GM12892 (cell line): Measurements from ENCODE around the gene TSEN34.
A peak's percentile ranks its signal among the peaks of the same experiment; 100 is the strongest.

Source experiments
- DNase-seq: peaks from one replicate; pipeline ENCODE4 v3.0.0; 2011; ENCODE audit not compliant: insufficient read length
- FAIRE-seq: peaks from 2 replicates; lab custom pipeline; 2011; peaks lifted over from hg19 to GRCh38; lab: Jason Lieb, UNC
- POLR2A ChIP-seq: IDR thresholded peaks from 2 replicates; pipeline ENCODE4 v1.6.1; 2011; ENCODE audit warnings: low read depth, low read length, control low read depth
- POLR2AphosphoS5 ChIP-seq: IDR thresholded peaks from 2 replicates; pipeline ENCODE4 v1.6.1; 2011; ENCODE audit warnings: low read depth, low read length, control low read depth
- TAF1 ChIP-seq: IDR thresholded peaks from 2 replicates; pipeline ENCODE4 v1.6.1; 2011; ENCODE audit warnings: low read depth, mild to moderate bottlenecking, control low read depth, low read length, borderline replicate concordance

TSEN34 gene

GRCh38 chr19:54153731-54154326 lies 37.3 kb upstream of the TSEN34 start:
- no peak for DNase-seq
- no peak for FAIRE-seq
- peak; percentile 23; the same call in 1 of the 2 replicates for TF ChIP-seq POLR2AphosphoS5
- peak; percentile 43; the same call in 1 of the 2 replicates for TF ChIP-seq POLR2A
- TF ChIP-seq TAF1, result no peak

- TF ChIP-seq POLR2A (no peak; the same call in 1 of the 2 replicates), TAF1 (no peak), POLR2AphosphoS5 (no peak)
- FAIRE-seq (no peak), DNase-seq (no peak)
These were observed 36.3 kb upstream of the TSEN34 start for GRCh38 chr19:54154603-54155345.

GRCh38 chr19:54155694-54156093 lies 35.4 kb upstream of the TSEN34 start:
- DNase-seq, result no peak
- TF ChIP-seq POLR2AphosphoS5, result no peak
- no peak for TF ChIP-seq POLR2A
- TF ChIP-seq TAF1, result no peak

GRCh38 chr19:54156490-54156889 lies 34.6 kb upstream of the TSEN34 start:
- no peak for DNase-seq
- TF ChIP-seq POLR2A (no peak), TAF1 (no peak), POLR2AphosphoS5 (no peak)
- no peak for FAIRE-seq

More at GRCh38 chr19:54155694-54156093, 35.4 kb upstream of the TSEN34 start:
- FAIRE-seq, result no peak

GRCh38 chr19:54156953-54157352 lies 34.2 kb upstream of the TSEN34 start:
- no peak for DNase-seq
- TF ChIP-seq TAF1, result no peak
- FAIRE-seq, result no peak

- no peak for TF ChIP-seq POLR2A
- TF ChIP-seq TAF1, result no peak
- TF ChIP-seq POLR2AphosphoS5, result no peak; the same call in 1 of the 2 replicates
- DNase-seq, result peak; percentile 49
- FAIRE-seq, result no peak
These were observed 32.2 kb upstream of the TSEN34 start for GRCh38 chr19:54158812-54159351.

- peak; percentile 82 for TF ChIP-seq POLR2AphosphoS5
- peak; percentile 86 for TF ChIP-seq POLR2A
- TF ChIP-seq TAF1, result peak; percentile 57; the same call in 1 of the 2 replicates
- DNase-seq (peak; percentile 97), FAIRE-seq (peak; percentile 100)
These were observed 31.5 kb upstream of the TSEN34 start, which contains the start of gene LENG1 for GRCh38 chr19:54159352-54160181. Gene LENG1 (minus strand): TSS chr19:54159721. CDS start chr19:54159695, 26 bp downstream.

GRCh38 chr19:54160182-54160811 lies 30.8 kb upstream of the TSEN34 start:
- DNase-seq (no peak), FAIRE-seq (no peak)
- no peak for TF ChIP-seq TAF1
- no peak for TF ChIP-seq POLR2A
- no peak for TF ChIP-seq POLR2AphosphoS5

- FAIRE-seq, result no peak
These were observed 30.3 kb upstream of the TSEN34 start for GRCh38 chr19:54160854-54161253.

GRCh38 chr19:54162241-54162805 lies 28.8 kb upstream of the TSEN34 start:
- DNase-seq, result peak; percentile 59
- TF ChIP-seq POLR2A, result no peak
- no peak for TF ChIP-seq TAF1
- TF ChIP-seq POLR2AphosphoS5, result no peak
- FAIRE-seq, result no peak

More at GRCh38 chr19:54160854-54161253, 30.3 kb upstream of the TSEN34 start:
- TF ChIP-seq TAF1, result no peak
- no peak for DNase-seq
